ENCODE results near the gene ARHGEF11.

ARHGEF11 gene

DNA sequence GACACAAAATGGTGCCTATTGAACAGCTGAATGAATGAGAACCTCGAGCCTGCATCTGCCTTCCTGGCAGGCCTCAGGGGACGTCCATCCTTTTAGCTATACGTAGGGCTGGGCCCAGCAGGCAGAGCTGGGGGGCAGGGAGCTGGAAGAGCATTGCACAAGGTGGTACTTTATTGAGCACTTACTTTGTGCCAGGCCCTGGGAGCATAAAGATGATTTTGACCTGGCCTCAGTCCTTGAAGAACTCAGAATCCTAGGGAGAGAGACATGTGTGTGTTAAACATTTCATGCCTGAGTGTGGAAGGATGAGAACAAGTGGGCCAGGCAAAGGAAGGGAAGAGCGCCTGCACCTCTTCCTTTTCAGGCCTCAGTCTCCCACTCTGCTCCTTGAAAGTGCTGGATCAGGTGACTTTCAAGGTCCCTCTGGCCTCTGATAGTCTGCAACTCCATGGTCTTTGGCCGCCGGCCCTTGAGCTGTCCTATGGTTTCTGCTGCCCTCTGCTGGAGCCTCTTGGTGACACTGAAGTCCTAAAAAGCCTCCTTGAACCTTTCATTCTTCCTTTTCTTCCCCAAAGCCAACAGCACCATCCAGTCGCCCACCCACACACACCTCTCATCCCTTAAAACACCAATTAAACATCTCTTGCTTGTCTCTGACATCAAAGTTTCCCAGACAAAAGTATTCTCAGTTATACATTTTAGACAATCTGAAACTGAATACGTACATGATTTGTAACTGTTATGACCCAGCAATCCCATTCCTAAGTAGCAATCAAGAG is 155.6 kb downstream of the ARHGEF11 start:
- peak; percentile 83 for DNase-seq (ENCODE audit: low spot score)
- TF ChIP-seq, protein P1, sequence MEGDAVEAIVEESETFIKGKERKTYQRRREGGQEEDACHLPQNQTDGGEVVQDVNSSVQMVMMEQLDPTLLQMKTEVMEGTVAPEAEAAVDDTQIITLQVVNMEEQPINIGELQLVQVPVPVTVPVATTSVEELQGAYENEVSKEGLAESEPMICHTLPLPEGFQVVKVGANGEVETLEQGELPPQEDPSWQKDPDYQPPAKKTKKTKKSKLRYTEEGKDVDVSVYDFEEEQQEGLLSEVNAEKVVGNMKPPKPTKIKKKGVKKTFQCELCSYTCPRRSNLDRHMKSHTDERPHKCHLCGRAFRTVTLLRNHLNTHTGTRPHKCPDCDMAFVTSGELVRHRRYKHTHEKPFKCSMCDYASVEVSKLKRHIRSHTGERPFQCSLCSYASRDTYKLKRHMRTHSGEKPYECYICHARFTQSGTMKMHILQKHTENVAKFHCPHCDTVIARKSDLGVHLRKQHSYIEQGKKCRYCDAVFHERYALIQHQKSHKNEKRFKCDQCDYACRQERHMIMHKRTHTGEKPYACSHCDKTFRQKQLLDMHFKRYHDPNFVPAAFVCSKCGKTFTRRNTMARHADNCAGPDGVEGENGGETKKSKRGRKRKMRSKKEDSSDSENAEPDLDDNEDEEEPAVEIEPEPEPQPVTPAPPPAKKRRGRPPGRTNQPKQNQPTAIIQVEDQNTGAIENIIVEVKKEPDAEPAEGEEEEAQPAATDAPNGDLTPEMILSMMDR (IDR thresholded peaks at IDR 0.05; ENCODE audit: extremely low read depth, missing control alignments), result peak; percentile 72

DNA sequence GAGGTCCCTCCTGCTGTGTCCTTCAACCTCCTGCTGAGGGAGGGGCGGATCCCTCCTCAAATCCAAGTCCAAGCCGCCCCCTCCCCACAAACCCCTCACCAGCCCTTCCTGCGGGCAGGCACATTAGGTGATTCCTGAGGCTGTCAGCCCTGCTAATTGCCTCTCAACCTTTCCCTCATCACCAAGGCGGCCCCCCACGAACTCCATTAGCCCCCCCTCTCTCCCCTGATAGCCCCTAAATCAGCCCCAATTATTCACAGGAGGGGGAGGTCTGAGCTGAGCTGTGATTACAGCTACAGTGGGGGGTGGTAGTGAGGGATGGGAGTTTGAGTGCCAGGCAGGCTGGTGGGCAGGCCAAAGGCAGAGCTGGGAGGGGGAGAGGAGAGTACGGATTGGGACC is 157.8 kb downstream of the ARHGEF11 start:
- no peak for DNase-seq (ENCODE audit: low spot score)
- TF ChIP-seq, protein P1 (IDR thresholded peaks at IDR 0.05; ENCODE audit: extremely low read depth, missing control alignments), result no peak

GRCh38 chr1:156887317-156887716 is 158.2 kb downstream of the ARHGEF11 start:
- no peak for DNase-seq (ENCODE audit: low spot score)

DNA sequence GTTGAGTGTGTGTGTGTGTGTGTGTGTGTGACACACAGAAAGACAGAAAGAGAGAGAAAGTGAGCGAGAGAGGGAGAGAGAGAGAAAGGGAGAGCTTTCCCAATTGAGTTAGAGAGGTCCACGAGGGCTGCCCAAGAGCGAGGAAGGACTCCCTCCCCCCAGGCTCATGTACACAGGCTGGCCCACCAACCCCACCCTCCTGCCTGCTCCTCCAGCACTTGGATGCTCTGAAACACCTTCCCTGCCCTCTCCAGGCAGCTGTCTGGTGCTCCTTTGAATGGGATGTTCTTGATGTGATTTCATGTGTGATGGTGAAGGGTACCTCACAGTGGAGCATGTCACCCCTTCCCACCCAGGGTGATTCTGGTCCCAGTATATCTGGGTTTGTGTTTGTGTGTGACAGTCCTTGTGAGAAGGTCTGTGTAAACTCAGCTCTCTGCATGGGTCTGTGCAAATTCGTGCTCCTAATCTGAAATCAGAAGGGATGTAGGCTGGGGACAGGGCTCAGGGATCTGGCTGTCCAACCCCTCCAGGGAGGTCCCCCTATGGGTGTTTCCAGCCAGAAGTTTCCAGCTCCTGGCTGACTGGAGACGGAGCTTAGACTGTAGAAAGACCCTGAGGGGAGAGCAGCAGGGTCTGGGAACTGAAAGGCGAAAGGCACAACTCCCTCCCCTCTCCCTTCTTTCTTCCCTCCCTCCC is 158.8 kb downstream of the ARHGEF11 start:
- DNase-seq (ENCODE audit: low spot score), result no peak
- TF ChIP-seq, protein P1 (IDR thresholded peaks at IDR 0.05; ENCODE audit: extremely low read depth, missing control alignments), result no peak

More at GRCh38 chr1:156887317-156887716, 158.2 kb downstream of the ARHGEF11 start:
- TF ChIP-seq, protein P1 (IDR thresholded peaks at IDR 0.05; ENCODE audit: extremely low read depth, missing control alignments), result no peak

GRCh38 chr1:156885880-156886355 is 159.6 kb downstream of the ARHGEF11 start:
- TF ChIP-seq, protein P1 (IDR thresholded peaks at IDR 0.05; ENCODE audit: extremely low read depth, missing control alignments), result no peak
- no peak for DNase-seq (ENCODE audit: low spot score)

GRCh38 chr1:156885314-156885713 is 160.2 kb downstream of the ARHGEF11 start:
- DNase-seq (ENCODE audit: low spot score), result no peak
- TF ChIP-seq, protein P1 (IDR thresholded peaks at IDR 0.05; ENCODE audit: extremely low read depth, missing control alignments), result no peak
